HT-29 (cell line): Measurements from ENCODE around the gene MFRP. TPM values are rescaled to one million over a fixed set of nuclear protein-coding genes. Genes with fewer than 3 reads are reported as not detected.

Experiments used
- DNase-seq: peaks from one replicate; pipeline ENCODE4 v3.0.0-alpha.2; 2015; ENCODE audit warnings: low spot score
- total RNA-seq: library from RNA; depleted of rRNA; stranded (reverse); fragments of >200 nt; shearing (Covaris generic); gene quantifications from 2 replicates; pipeline ENCODE4 v1.2.3, GENCODE V29; 2014

Gene MFRP
- total RNA-seq, 1 experiment from 2014 or later, result not detected

DNA sequence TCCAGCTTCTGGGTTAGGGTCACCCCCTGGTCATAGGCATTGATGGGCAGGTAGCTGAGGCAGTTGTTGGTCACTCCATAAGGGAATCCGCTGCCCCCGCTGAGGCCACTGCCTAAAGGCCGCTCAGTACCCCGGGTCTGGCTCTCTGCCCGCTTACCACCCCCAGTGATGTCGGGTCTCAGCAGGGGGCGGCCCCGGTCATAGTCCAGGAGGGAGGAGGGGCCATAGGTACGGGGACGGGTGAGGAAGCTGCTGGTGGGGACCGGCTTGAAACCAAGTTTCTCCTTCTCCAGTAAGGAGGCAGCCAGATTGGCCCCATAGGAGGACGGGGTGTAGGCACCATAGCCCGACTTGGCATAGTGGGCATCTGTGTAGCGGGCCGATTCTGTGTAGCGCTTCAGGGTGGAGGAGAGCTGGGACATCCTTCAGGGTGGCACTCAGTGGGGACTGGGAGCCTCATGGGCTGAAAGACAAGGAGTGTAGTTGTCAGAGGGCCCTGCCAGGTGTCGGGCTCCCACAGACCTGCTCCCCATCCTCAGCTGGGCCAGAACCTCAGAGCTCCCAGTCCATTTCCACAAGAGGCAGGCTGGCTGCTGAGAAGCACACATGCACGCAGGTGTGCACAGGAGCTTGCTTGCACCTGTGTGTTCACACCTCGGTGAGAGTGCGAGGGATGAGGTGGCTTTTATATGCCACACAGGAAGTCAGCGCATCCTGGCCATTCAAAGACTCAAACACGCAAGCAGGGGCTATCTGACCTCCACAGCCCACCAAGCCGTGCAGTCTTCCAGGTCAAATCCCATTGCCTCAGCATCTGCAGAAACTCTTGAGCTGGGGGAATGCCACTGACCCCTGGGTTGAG, 26.8 kb upstream of the MFRP start:
- DNase-seq, result no peak

DNA sequence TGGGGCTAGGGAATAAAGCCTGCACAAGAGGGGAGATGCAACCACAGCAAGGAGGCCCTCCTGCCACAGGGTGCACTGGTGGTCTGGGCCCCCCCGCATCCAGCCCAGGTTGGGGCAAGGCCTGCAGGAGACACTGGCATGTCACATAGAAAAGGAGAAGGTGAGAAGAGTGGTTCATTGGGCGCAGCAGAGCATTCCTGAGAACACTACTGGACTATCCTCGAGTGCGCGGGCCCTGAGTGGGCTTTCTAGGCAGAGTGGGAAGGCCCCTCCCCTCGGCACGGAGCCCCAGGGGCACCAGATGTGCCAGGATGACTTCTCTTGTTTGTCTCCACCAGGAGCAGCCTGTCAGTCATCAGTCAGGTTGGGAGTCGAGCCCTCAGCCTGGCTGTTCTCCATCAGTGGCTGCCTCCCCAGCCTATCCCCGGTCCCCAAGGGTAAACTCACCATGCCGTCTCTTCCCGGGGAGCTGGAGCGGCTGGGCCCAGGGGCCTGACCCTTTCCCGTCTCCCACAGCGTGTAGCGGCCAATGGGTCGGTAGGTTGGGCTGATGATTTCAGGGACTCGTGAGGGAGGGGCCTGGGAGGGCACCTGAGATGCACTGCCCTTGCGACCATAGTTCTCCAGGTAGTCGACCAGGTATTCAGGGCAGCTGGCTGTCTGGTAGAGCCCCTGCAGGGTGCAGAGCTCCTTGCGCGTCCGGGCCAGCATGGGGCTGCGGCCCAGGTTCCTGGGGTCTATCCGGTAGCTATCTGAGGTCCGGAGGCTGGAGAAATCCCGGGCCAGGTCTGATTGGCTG, 26.0 kb upstream of the MFRP start:
- DNase-seq, result no peak

DNA sequence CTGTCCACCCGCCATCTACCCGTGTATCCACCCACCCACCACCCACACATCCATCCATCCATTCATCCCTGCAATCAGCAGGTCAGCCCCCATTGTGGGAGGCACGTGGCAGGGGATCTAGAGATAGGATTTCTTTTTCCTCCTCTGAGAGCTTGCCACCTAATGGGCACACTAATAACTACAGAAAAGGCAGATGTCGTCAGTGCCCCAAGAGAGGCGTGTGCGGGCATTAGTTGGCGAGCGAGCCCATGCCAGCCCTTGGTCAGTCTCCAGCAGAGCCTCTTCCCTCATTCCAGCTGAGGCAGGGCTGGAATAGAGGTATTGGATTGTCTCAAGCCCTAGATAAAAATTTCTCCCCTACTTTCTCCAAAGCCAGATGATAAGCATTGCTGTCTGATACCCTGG, 25.3 kb upstream of the MFRP start:
- peak; percentile 62 for DNase-seq

DNA sequence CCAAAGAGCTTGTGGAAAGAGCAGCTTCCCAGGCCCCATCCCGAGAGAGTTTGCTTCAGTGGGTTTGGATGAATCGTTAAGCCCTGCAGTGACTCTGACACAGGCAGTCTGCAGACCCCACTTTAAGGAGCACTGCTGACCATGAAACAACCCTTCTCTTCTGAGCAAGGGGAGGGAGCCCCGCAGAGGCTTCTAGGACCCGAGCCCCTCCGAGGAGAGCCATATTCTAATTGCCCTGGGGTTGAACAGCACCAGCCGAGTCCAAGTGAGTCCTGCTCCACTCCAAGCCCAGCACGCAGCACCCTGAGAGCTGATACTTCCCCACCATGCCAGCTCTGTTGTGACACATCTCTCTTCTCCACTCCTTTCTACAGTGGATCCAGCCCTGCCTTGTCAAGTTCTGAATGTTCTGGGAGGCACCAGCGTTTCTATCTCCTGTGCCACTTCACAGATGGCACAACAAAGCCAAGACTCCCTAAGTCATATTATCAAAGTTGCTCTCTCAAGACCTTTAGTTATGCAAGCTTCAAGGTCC, 24.6 kb upstream of the MFRP start:
- no peak for DNase-seq

DNA sequence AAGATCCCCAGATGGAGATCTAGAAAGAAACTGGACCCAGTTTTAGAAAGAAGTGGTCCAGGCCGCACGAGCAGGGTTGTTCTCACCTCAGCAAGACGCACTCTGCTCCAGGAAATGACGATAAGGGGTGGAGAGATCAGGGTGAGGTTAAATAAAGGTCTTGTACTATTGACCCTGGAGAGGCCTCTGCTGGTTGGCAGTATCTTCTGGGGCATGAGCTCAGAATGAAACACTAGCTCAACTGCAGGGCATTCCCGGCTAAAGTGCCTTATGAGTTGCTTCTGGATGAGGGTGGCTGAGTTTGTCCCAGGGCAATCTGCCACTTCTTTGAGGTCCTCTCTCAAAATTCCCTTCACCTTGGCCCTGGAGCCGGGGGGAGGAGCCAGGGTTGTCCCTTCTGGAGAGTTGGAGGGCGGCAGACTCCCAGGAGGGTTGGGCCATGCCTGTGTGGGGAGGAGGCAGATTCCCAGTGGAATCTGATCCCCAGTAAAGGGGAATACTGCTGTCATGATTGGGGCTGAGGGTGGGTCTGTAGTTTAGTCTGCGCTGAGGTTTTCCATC, 24.1 kb upstream of the MFRP start:
- DNase-seq, result peak; percentile 34

DNA sequence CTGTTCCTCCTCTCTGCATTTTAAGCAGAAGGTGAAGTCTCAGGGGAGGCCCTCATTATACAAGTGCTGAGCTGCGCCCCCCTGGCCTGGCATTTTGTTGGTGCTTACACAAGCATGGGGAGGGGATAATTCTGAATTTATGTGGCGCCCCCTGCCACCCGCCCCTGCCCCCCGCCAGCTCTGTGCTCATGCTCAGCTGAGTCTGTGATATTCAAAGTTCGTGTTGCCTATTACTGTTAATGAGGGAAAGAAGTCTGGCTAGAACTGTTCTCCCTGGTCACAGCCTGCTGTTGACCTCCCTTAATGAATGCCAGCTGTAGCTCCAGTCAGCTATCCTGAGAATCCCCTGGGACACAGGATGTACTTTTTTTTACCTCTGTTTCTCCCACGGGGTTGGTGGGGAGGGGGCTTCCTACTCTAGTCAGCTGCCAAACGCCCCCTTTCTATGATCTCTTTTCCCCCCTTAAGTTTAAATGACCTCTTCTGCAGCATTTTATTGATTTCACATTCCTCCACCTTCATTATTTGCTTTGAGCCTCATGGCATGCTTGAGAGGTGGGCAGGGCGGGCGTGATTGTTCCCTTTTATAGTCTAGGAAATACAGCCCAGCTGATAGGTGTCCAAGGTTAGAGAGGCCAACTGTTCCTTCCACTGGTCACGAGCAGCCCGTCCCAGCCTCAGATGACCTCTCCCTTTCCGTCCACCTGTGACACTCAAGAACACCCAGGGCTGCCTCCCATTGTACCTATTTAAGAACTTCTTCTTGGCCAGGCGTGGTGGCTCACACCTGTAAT, 22.8 kb upstream of the MFRP start:
- peak; percentile 49 for DNase-seq

DNA sequence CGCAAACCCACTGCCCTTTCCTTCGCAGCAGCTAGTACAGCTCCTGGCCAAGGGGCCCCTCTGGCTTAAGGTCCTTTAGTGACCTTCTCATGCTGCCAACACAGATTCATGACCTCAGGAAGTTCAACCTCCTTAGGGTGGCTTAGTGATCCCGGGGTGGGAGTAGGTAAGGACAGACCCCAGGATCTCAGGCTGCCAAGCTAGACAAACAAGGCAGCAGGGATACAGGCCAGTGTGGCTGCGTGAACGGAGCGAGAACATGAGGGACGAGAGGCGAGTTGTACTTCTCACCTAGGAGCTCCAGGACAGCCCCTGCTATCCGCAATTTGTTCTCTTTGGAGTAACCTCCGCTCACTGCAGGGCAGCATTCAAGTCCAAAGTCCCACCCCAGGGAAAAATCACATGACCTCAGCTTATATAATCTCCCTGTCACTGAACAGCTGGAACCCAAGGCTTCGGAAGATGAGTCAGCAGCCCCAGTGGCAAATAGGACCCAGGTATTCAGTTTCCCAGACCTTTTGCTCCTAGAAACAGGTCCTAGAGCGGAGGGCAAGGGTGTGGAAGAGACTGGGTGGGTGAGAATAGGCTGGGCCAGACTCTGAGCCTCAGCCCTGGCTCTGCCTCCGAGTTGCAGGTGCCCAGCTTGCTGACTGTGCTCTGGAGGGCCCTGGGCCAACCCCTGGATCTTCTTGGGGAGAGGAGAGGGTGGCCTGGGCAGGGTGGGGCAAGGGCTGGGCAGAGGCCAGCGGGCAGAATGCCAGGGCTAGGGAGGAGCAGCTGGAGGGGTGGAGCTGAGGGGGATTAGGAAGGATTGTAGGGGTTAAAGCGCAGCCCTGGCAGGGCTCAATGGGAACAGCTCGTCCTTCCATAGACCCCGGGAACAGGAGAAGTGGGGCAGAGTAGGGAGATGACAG, 21.9 kb upstream of the MFRP start:
- peak; percentile 94 for DNase-seq

DNA sequence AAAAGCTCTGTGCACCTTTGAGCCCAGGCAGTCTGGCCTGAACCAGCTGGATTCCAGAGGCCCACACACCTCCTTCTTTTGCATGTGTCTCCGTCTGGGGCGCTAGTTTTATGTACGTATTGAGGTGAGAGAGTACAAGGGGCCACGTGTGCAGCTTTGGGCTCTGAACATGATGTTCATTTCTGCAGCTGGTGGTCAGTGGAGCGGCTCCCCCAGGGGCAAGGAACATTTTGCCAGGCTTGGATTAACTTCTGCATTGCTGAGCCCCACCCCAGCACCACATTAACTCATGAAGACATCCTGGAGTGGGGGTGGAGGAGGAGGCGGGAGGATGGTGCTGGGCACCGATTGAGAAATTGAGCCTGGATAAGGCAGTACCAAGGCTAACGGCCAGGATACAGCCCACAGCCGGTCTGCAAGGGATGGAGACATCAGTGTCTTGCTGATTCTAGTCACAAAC, 21.2 kb upstream of the MFRP start:
- DNase-seq, result peak; percentile 31

DNA sequence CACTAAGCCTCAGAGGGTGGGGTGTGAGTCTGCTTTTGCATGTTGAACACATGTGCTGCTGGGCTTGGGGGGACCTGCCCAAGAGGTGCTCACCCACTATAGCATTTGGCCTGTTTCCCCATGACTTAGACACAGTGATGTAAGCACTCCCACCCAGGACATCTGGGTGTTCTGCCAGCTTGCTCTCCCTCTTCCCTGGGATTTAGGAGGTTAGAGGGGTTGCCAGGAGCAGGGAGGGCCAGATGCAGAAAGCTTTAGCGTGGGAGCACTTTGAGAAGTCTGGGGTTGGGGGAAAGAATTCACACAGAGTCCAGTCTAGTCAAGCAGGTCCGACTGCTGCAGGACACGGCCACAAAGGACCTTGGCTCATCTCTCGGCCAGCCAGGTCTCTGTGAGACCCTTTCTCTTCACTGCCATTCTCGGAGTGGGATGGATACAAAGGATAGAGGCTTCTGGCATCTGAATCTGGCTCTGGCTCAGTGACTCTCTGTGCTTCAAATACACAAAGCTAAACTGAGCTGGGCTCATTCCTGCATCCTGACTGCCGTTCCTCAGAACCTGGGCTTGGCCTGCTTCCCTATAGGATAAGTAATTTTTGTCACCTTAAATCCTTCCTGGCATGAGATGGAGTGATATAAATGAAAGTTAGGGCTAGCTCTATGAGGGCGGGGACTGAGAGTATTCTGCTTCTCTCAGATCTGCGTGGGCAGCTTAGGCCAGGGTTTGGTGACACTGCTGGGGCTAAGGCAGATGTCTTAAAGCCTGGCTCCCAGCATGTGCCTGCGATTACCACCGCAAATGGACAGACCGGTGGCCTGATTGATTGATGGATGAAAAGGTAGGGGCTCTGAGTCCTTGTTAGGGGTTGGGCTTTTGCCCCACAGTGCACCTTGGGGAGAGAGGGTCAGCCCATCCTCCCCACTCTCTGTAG, 20.4 kb upstream of the MFRP start:
- no peak for DNase-seq

DNA sequence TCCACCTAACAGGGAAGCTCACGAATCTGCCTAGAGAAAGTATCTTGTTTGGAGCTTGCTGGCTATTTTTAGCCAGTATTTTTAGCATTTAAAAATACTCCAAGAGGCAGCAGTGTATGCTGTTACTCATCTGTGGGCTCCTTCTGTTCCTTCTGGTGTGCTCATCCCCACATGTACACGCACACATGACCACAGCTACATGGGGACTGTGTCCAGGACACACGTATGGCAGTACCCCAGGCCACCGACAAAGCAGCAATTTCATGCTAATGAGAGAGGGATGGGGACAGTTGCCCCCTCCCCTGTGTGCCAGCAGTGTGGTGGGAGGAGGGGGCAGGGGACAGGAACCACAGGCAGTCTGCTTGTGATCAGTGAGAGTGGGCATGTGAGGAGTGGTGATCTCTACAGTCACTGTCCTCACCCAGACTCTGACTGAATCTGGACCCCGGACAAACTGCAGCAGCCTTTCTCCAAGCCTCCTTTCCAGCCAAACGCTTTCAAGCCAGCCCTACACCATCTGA, 18.6 kb upstream of the MFRP start:
- DNase-seq, result no peak

DNA sequence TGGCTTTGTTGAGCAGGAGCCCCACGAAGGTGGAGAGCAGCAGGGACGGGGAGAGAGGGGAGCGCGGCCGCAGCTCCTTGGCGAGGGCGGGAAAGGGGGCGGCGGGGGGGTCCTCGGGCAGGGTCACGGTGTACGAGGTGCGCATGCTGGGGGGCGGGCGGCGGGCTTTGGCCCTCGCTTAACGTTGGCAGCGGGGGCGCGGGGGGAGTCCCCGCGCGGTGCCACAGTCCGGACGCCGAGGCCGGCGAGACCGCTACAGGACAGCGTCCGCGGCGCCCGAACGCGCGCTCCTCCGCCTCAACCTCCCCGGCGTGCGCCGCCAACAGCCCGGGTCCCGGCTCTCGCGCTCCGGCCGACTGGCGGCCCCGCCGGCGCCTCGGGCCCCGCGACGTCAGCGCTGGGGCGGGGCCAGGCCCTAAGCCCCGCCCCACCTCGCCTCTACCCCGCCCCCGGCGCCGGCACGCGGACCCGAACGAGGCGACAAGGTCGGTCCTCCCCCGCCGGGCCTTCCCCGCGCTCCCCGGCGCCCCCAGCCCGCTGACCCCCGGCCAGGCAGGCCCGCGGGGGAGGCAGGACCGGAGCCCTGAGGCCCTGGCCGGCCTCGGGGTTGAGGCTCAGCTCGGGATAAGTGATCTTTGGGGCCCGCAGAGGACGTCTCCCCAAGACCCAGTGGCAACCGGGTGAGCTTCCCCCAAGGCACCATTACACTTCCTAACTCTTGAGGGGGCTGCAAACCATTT, 17.5 kb upstream of the MFRP start:
- DNase-seq, result no peak

DNA sequence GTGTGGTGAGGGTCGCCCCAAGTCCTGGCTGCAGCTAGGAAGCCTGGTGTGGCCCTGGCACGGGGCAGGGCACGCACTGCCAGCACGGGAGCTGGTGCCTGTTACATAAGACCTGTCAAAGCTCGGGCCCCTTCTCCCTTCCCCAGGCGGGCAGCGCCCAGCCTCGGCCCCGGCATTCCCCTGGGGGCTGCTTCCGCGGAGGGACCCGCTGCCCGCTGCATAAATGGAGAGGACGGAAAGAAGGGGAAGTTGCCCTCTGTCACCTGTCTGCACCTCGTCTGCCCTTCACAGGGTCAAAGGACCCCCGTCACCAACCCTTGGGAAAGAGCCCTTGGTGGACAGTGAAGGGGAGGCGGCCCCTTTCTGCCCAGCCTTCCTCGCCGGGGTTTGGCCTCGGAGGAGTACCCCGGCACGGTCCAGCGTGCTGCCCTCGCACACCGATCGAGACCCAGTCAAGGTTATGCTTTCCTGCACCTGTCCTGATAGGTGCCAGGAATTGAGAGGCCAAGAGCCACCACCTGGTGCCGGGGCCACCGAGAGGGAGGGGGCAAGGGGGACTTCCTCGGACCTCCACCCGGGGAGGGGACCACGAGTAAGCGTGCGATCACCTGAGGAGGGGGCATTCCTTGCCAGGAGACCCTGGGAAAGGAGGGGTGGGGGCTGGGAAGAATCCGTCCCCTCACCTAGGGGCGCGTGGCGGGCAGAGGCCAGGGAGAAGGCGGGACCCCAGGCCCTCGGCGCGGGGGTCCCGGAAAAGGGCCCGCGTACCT, 16.8 kb upstream of the MFRP start:
- DNase-seq, result no peak

DNA sequence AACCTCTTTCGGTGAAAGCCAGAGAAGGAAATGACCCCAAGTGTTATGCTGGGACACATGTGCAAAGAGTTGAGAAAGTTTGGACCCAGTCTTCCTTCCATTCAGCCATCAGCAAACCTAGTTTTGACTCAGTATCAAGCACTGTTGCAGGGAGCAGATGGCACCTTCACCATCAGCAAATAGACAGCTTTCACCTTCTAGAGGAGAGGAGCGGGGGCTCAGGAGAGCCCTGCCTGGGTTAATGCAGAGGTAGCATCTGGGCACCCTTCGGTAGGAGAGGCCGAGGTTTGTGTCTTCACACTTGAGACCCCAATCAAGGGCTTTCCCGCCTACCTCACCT, 16.2 kb upstream of the MFRP start:
- no peak for DNase-seq

DNA sequence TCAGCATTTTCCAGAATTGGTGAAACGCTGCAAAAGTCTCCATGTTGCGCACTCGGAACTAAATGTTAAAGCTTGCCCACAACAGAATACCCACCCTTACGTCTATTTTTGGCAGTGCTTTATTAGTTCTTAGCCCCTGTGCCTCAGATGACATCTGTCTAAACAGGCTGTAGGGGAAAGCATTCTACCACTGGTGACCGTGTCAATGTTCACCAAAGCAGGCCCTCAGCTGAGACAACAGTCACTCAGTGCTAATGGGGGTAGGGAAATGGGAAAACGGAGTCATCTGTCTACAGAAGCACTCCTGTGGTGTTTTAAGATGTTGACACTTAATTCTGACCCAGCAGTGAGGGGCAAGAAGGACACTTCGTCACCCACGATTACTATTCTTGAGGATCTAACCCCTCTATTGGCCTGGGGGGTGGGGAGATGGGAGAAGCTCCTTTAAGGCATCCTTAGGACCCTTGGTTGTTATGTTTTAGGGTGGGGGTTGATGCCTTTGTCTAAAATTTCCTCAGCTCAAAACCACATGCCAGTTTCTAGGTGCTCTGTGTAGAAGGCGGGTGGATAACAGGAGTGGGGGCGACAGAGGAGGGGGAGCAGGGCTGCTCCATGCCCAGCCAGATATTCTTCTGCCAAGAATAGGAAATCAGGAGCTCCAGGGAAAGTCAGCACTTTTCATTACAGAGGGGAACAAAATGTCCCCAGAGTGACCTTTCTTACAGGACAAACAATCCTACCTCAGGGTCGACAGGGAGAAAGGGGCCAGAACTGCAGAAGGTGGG, 15.6 kb upstream of the MFRP start:
- DNase-seq, result no peak

DNA sequence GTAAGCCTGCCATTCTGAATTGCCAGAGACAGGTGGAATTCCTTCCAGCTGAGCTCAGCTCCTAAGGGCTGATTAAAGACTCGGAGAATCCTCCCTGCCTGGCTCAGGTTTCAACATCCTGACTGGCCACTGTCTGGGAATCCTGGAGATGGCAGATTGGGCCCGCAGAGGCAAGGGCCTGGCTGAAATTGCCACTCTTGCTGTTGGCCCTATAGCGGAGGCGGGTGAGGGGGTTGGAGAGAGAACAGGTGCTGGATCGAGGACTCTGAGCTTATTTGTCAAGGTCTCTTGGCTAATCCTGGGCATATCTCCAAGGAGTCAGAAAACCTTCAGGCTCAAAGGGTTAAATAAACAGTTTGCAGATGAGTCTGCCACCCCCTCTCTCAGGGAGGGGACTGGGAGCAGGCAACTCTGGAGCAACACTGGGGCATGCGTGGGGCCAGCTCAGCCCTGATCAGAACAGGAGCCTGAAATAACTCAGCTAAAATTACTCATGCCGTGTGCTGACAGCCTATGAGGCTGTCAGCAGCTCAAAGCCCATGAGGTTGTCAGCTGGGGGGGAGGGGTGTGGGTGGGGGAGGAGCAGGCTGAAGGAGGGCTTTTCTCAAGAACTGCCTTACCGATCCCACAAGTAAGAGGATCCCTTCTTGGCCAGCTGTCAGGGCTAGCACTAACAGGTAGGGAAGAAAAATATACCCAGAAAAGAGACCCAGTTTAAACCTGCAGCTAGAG, 14.7 kb upstream of the MFRP start:
- DNase-seq, result peak; percentile 68
